ENCODE data around the gene YY1AP1.
"Not testable (repeated sequence)": the region's sequence is repeated elsewhere in the genome, so short reads cannot be mapped to it uniquely, and the experiment has no call there.

YY1AP1 gene

GRCh38 chr1:155688324-155689080, at the start of gene YY1AP1:
TSS of gene YY1AP1 (minus strand) at chr1:155688774. CDS start at chr1:155680436, 8,338 bp downstream.
- H3K4me1 ChIP-seq (ENCODE audit: insufficient read depth, low read length), result no peaks in the 10 kb centered on the region; the same call in 1 of the 2 replicates
- peak within 1 kb of the TSS; percentile 99 for H3K9ac ChIP-seq (ENCODE audit: low read depth, low read length)
- peaks cover 7% of the 10 kb centered on the region; the same call in 1 of the 2 replicates for H3K9me3 ChIP-seq (ENCODE audit: control insufficient read depth, insufficient read depth, low read length)
- peaks cover 24% of the 10 kb centered on the region for H3K36me3 ChIP-seq (ENCODE audit: insufficient read depth, low read length)

- no peaks in the 10 kb centered on the region for H3K9me3 ChIP-seq (ENCODE audit: control insufficient read depth, insufficient read depth, low read length)
- H3K9ac ChIP-seq (ENCODE audit: low read depth, low read length), result no peak overlapping the region
- peaks cover 7% of the 10 kb centered on the region for H3K36me3 ChIP-seq (ENCODE audit: insufficient read depth, low read length)
- H3K4me1 ChIP-seq (ENCODE audit: insufficient read depth, low read length), result no peaks in the 10 kb centered on the region
Observed at GRCh38 chr1:155729031-155729898, 40.7 kb upstream of the YY1AP1 start.

- Histone ChIP-seq H3K9ac (ENCODE audit: low read depth, low read length) (no peak overlapping the region), H3K4me1 (ENCODE audit: insufficient read depth, low read length) (no peaks in the 10 kb centered on the region), H3K9me3 (ENCODE audit: control insufficient read depth, insufficient read depth, low read length) (no peaks in the 10 kb centered on the region), H3K36me3 (ENCODE audit: insufficient read depth, low read length) (peaks cover 6% of the 10 kb centered on the region)
Observed at GRCh38 chr1:155725142-155725541, 36.6 kb upstream of the YY1AP1 start.

- Histone ChIP-seq H3K9ac (ENCODE audit: low read depth, low read length) (no peak overlapping the region), H3K36me3 (ENCODE audit: insufficient read depth, low read length) (peaks cover 2% of the 10 kb centered on the region; the same call in 1 of the 2 replicates), H3K9me3 (ENCODE audit: control insufficient read depth, insufficient read depth, low read length) (no peaks in the 10 kb centered on the region), H3K4me1 (ENCODE audit: insufficient read depth, low read length) (no peaks in the 10 kb centered on the region)
Observed at GRCh38 chr1:155719703-155720102, 31.1 kb upstream of the YY1AP1 start.

GRCh38 chr1:155718524-155719115, 30.0 kb upstream of the YY1AP1 start:
- H3K36me3 ChIP-seq (ENCODE audit: insufficient read depth, low read length); H3K4me1 ChIP-seq (ENCODE audit: insufficient read depth, low read length); H3K9ac ChIP-seq (ENCODE audit: low read depth, low read length); H3K9me3 ChIP-seq (ENCODE audit: control insufficient read depth, insufficient read depth, low read length): not testable (repeated sequence)

GRCh38 chr1:155717041-155717440, 28.5 kb upstream of the YY1AP1 start:
- H3K9me3 ChIP-seq (ENCODE audit: control insufficient read depth, insufficient read depth, low read length), result no peaks in the 10 kb centered on the region
- H3K4me1 ChIP-seq (ENCODE audit: insufficient read depth, low read length), result no peaks in the 10 kb centered on the region
- peaks cover 6% of the 10 kb centered on the region for H3K36me3 ChIP-seq (ENCODE audit: insufficient read depth, low read length)
- H3K9ac ChIP-seq (ENCODE audit: low read depth, low read length), result no peak overlapping the region

- no peaks in the 10 kb centered on the region for H3K4me1 ChIP-seq (ENCODE audit: insufficient read depth, low read length)
- H3K9me3 ChIP-seq (ENCODE audit: control insufficient read depth, insufficient read depth, low read length), result no peaks in the 10 kb centered on the region
- no peak overlapping the region for H3K9ac ChIP-seq (ENCODE audit: low read depth, low read length)
- H3K36me3 ChIP-seq (ENCODE audit: insufficient read depth, low read length), result peaks cover 6% of the 10 kb centered on the region
Observed at GRCh38 chr1:155715777-155716176, 27.2 kb upstream of the YY1AP1 start.

- not testable (repeated sequence) for H3K4me1 ChIP-seq (ENCODE audit: insufficient read depth, low read length); H3K36me3 ChIP-seq (ENCODE audit: insufficient read depth, low read length); H3K9ac ChIP-seq (ENCODE audit: low read depth, low read length); H3K9me3 ChIP-seq (ENCODE audit: control insufficient read depth, insufficient read depth, low read length)
Observed at GRCh38 chr1:155715056-155715455, 26.5 kb upstream of the YY1AP1 start.

- Histone ChIP-seq H3K36me3 (ENCODE audit: insufficient read depth, low read length) (peaks cover 6% of the 10 kb centered on the region), H3K9me3 (ENCODE audit: control insufficient read depth, insufficient read depth, low read length) (no peaks in the 10 kb centered on the region), H3K9ac (ENCODE audit: low read depth, low read length) (no peak overlapping the region), H3K4me1 (ENCODE audit: insufficient read depth, low read length) (no peaks in the 10 kb centered on the region)
Observed at GRCh38 chr1:155713075-155713474, 24.5 kb upstream of the YY1AP1 start.

- not testable (repeated sequence) for H3K9ac ChIP-seq (ENCODE audit: low read depth, low read length); H3K36me3 ChIP-seq (ENCODE audit: insufficient read depth, low read length); H3K4me1 ChIP-seq (ENCODE audit: insufficient read depth, low read length); H3K9me3 ChIP-seq (ENCODE audit: control insufficient read depth, insufficient read depth, low read length)
Observed at GRCh38 chr1:155712636-155713035, 24.1 kb upstream of the YY1AP1 start.

GRCh38 chr1:155711457-155711856, 22.9 kb upstream of the YY1AP1 start:
- not testable (repeated sequence) for H3K36me3 ChIP-seq (ENCODE audit: insufficient read depth, low read length); H3K9me3 ChIP-seq (ENCODE audit: control insufficient read depth, insufficient read depth, low read length); H3K9ac ChIP-seq (ENCODE audit: low read depth, low read length); H3K4me1 ChIP-seq (ENCODE audit: insufficient read depth, low read length)

GRCh38 chr1:155709391-155709790, 20.8 kb upstream of the YY1AP1 start:
- no peaks in the 10 kb centered on the region for H3K4me1 ChIP-seq (ENCODE audit: insufficient read depth, low read length)
- no peaks in the 10 kb centered on the region for H3K9me3 ChIP-seq (ENCODE audit: control insufficient read depth, insufficient read depth, low read length)
- peaks cover 4% of the 10 kb centered on the region for H3K36me3 ChIP-seq (ENCODE audit: insufficient read depth, low read length)
- H3K9ac ChIP-seq (ENCODE audit: low read depth, low read length), result no peak overlapping the region

- Histone ChIP-seq H3K36me3 (ENCODE audit: insufficient read depth, low read length) (peaks cover 4% of the 10 kb centered on the region; the same call in 1 of the 2 replicates), H3K4me1 (ENCODE audit: insufficient read depth, low read length) (no peaks in the 10 kb centered on the region), H3K9me3 (ENCODE audit: control insufficient read depth, insufficient read depth, low read length) (no peaks in the 10 kb centered on the region), H3K9ac (ENCODE audit: low read depth, low read length) (no peak overlapping the region)
Observed at GRCh38 chr1:155706139-155706538, 17.6 kb upstream of the YY1AP1 start.

GRCh38 chr1:155704414-155704813, 15.8 kb upstream of the YY1AP1 start:
- H3K36me3 ChIP-seq (ENCODE audit: insufficient read depth, low read length); H3K9me3 ChIP-seq (ENCODE audit: control insufficient read depth, insufficient read depth, low read length): not testable (repeated sequence)

More at GRCh38 chr1:155704414-155704813, 15.8 kb upstream of the YY1AP1 start:
- H3K4me1 ChIP-seq (ENCODE audit: insufficient read depth, low read length); H3K9ac ChIP-seq (ENCODE audit: low read depth, low read length): not testable (repeated sequence)

Data from ES-I3 (cell line).